Measurements from ENCODE around the gene ETV5. TPM values are rescaled to one million over a fixed set of nuclear protein-coding genes. Genes with fewer than 3 reads are reported as not detected.

Gene ETV5
- total RNA-seq, 1 donor from 2014 or later, result 0.89 TPM

DNA sequence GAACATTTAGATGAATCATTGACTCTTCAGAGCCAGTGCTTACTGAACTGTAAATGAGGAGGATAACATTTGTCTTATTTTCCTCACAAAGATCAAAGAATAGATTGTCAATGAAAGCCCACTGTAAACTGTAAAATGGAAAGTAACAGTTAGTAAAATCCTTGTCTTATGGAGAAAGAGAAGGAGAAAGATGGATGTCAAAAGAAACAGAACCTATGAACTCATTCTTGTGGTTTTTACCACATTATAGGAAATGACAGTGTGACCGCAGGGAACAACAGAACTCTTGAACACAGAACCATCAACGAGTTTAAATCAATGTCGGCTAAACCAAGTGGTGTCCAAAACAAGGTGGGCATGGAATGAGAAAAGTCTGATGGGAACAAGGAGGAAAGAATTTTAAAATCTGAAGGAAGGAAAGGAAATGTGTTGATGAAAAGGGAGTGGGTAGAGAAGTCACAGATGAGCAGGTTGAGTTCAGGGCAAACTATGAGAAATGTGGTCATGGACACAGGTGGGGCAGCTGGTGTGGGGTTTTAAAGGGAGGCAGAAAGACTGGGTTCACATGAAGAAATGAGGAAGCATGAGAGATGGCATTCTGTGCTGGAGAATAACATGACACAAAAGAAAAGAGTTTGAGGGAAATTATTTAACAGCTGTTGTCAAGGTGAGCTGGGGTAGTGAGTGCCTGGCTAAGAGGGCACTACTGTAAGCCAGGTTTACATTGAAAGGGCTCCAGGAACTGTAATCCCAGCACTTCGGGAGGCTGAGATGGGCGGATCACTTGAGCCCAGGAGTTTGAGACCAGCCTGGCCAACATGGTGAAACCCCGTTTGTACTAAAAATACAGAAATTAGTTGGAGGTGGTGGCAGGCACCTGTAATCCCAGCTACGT, 42.4 kb upstream of the ETV5 start:
- ChIA-PET POLR2A (interaction anchor here (1.9 kb wide), 1 partner anchor 42 kb away, joined by 5 read pairs; the partner anchor contains the start of gene ETV5), CTCF (no interaction called here)
- no peak for TF ChIP-seq CTCF (IDR thresholded peaks at IDR 0.05)
- Mint-ChIP-seq H3K9me3 (no peaks in the 10 kb centered on the region), H3K27ac (peak overlapping the region; percentile 60), H3K4me1 (peaks cover 30% of the 10 kb centered on the region), H3K4me3 (peak overlapping the region; percentile 52), H3K27me3 (no peaks in the 10 kb centered on the region), H3K36me3 (ENCODE audit: low read depth) (no peaks in the 10 kb centered on the region)
- intact Hi-C loops (cut with micrococcal nuclease), result loop anchor here (5.0 kb wide), 1 partner anchor 214 kb away; the partner anchor contains the start of gene TRA2B
- no peak for ATAC-seq (ENCODE audit: low read depth)
- DNase-seq, result no peak

GRCh38 chr3:186150041-186150830, 41.3 kb upstream of the ETV5 start:
- intact Hi-C loops (cut with micrococcal nuclease), result loop anchor here (5.0 kb wide), 1 partner anchor 213 kb away; the partner anchor contains the start of gene TRA2B
- Mint-ChIP-seq H3K4me1 (peaks cover 30% of the 10 kb centered on the region), H3K9me3 (no peaks in the 10 kb centered on the region), H3K36me3 (ENCODE audit: low read depth) (no peaks in the 10 kb centered on the region), H3K4me3 (no peak overlapping the region), H3K27ac (no peak overlapping the region), H3K27me3 (no peaks in the 10 kb centered on the region)
- ChIA-PET POLR2A (no interaction called here), CTCF (no interaction called here)
- DNase-seq (no peak), ATAC-seq (ENCODE audit: low read depth) (no peak)
- no peak for TF ChIP-seq CTCF (IDR thresholded peaks at IDR 0.05)

GRCh38 chr3:186149319-186149960, 40.6 kb upstream of the ETV5 start:
- intact Hi-C loops (cut with micrococcal nuclease), result no loop called here
- no peak overlapping the region for H3K4me3 Mint-ChIP-seq
- CTCF ChIA-PET, result no interaction called here
- ATAC-seq (ENCODE audit: low read depth) (no peak), DNase-seq (no peak)
- no peaks in the 10 kb centered on the region for H3K9me3 Mint-ChIP-seq
- no peaks in the 10 kb centered on the region for H3K36me3 Mint-ChIP-seq (ENCODE audit: low read depth)
- POLR2A ChIA-PET, result no interaction called here
- H3K27me3 Mint-ChIP-seq, result no peaks in the 10 kb centered on the region
- no peak for TF ChIP-seq CTCF (IDR thresholded peaks at IDR 0.05)
- peaks cover 30% of the 10 kb centered on the region for H3K4me1 Mint-ChIP-seq
- H3K27ac Mint-ChIP-seq, result no peak overlapping the region

- Mint-ChIP-seq H3K36me3 (ENCODE audit: low read depth) (no peaks in the 10 kb centered on the region), H3K27me3 (peaks cover 3% of the 10 kb centered on the region)
- CTCF ChIA-PET, result no interaction called here
Measured at GRCh38 chr3:186144257-186144656, 35.4 kb upstream of the ETV5 start.

More at GRCh38 chr3:186144257-186144656, 35.4 kb upstream of the ETV5 start:
- Mint-ChIP-seq H3K9me3 (no peaks in the 10 kb centered on the region), H3K4me1 (no peaks in the 10 kb centered on the region), H3K4me3 (no peak overlapping the region), H3K27ac (no peak overlapping the region)
- intact Hi-C loops (cut with micrococcal nuclease), result no loop called here
- POLR2A ChIA-PET, result no interaction called here
- ATAC-seq (ENCODE audit: low read depth) (no peak), DNase-seq (no peak)
- no peak for TF ChIP-seq CTCF (IDR thresholded peaks at IDR 0.05)
